Transverse colon (tissue), 4 donors: ENCODE results near the gene STXBP4. TPM values are rescaled to one million over a fixed set of nuclear protein-coding genes. Genes with fewer than 3 reads are reported as not detected.

Source experiments
- DNase-seq: peaks from one replicate; pipeline ENCODE4 v3.0.0-alpha.2; 2019
- H3K27ac ChIP-seq, 4 donors: fragments of 200-600 bp; sonication (generic); 2 replicates each; pipeline ENCODE4 v1.5.1; 2016 to 2018; ENCODE audit warnings: inconsistent platforms in 4 of 4
- H3K27me3 ChIP-seq: fragments of 200-600 bp; sonication (generic); 2 replicates; pipeline ENCODE4 v1.5.1; 2017; ENCODE audit warnings: inconsistent platforms
- H3K36me3 ChIP-seq, 4 donors: fragments of 200-600 bp; sonication (generic); 2 replicates each; pipeline ENCODE4 v1.5.1; 2017 to 2019; ENCODE audit warnings: inconsistent platforms in 4 of 4
- H3K4me1 ChIP-seq, 4 donors: fragments of 200-600 bp; sonication (generic); 2 replicates each; pipeline ENCODE4 v1.5.1; 2017 to 2020; ENCODE audit warnings: inconsistent platforms in 4 of 4
- H3K4me3 ChIP-seq, 4 donors: fragments of 200-600 bp; sonication (generic); 1 replicate in 1 of 4; 2 replicates in 3 of 4; pipeline versions ENCODE4 v1.5.1 to v1.6.1; 2017 to 2019; ENCODE audit warnings: inconsistent platforms in 4 of 4
- H3K9me3 ChIP-seq, 2 donors: fragments of 200-600 bp; sonication (generic); 2 replicates each; pipeline ENCODE4 v1.5.1; 2017 to 2019; ENCODE audit warnings: inconsistent platforms in 2 of 2
- EP300 ChIP-seq: sonication (generic); formaldehyde crosslinking; IDR thresholded peaks from one replicate; pipeline ENCODE4 v1.6.1; 2017; ENCODE audit warnings: antibody characterized with exemption, low read depth
- POLR2A ChIP-seq: fragments of 450-650 bp; IDR thresholded peaks from one replicate; pipeline ENCODE4 v1.6.1; 2016; ENCODE audit warnings: antibody characterized with exemption, mild to moderate bottlenecking, moderate library complexity
- POLR2AphosphoS5 ChIP-seq, 3 donors: sonication (generic); formaldehyde crosslinking; IDR thresholded peaks; one replicate each; pipeline ENCODE4 v1.6.1; 2016; ENCODE audit warnings: antibody characterized with exemption in 3 of 3
- WGBS, 2 donors: methylation state at CpG; one replicate each; pipeline ENCODE4 v1.1.5; 2018; ENCODE audit warnings: low coverage in 1 of 2; 5-methylcytosine and 5-hydroxymethylcytosine counted together
- in situ Hi-C, 4 donors: fragments of 200-750 bp; cut with MboI; loops; one replicate each; pipeline versions ENCODE4 v1.15.0 to v1.15.1; 2017; ENCODE audit warnings: low sequenced_read_pairs in 3 of 4, low pct_ligation_motif_present in 1 of 4, low pct_unique_long_range_greater_than_20kb in 1 of 4
- intact Hi-C: fragments of 100-400 bp; cut with DNase I; formaldehyde crosslinking; loops from one replicate; pipeline ENCODE4 v1.15.1; 2023; ENCODE audit warnings: low total_unique reads
- total RNA-seq, 4 donors: library from RNA; depleted of rRNA; stranded (reverse); fragments of >200 nt; gene quantifications; one replicate each; pipeline ENCODE4 v1.1.0, GENCODE V29; 2016
- TF ChIP-seq, protein P1 (sequence below), 5 experiments: fragments of 200-600 bp in 3 of 5; fragments of 450-650 bp in 2 of 5; sonication (generic) in 3 of 5; IDR thresholded peaks; 1 replicate in 2 of 5; 2 replicates in 3 of 5; pipeline ENCODE4 v1.5.1; 2016 to 2017; ENCODE audit warnings: antibody characterized with exemption in 5 of 5, inconsistent platforms in 3 of 5, mild to moderate bottlenecking in 2 of 5, moderate library complexity in 1 of 5

STXBP4 gene
- total RNA-seq, 4 donors from 2014 or later = 1.4 to 16.2 (median 4.4) TPM

DNA sequence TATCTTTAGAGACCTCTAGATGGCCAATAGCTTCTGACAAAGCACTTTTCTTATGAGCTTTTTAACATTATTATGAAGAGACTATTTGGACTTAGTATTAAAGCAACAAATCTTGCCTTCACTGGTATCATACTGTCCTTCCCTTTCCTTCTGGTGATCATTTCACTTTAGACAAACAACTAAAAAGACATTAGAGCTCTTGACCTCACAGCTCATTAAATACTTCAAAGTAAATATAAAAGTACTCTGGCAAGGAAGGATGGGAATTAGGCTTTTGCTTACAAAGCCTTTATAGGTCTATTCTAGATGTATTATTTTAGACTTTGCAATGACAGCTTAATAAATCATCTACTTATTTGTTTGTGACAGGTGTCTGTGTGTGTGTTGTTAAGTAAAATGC lies 11.1 kb downstream of the STXBP4 start:
- H3K4me3 ChIP-seq = no peak overlapping the region
- no peak for DNase-seq
- intact Hi-C loops = no loop called here
- in situ Hi-C loops = loop anchor here in 2 of 4 donors (25.0 kb wide), 2 partner anchors 533 to 783 kb away; partner anchors contain the start of genes SMIM36 (in 2 of the 2) and PCTP (in 1 of the 2)
- H3K9me3 ChIP-seq = peaks cover 6 to 10% of the 10 kb centered on the region in 2 donors
- no peaks in the 10 kb centered on the region for H3K27me3 ChIP-seq
- H3K36me3 ChIP-seq = no peaks in the 10 kb centered on the region
- no peaks in the 10 kb centered on the region for H3K4me1 ChIP-seq
- no peak overlapping the region for H3K27ac ChIP-seq
- no peak for TF ChIP-seq POLR2AphosphoS5 (IDR thresholded peaks at IDR 0.05)
- TF ChIP-seq, protein P1, sequence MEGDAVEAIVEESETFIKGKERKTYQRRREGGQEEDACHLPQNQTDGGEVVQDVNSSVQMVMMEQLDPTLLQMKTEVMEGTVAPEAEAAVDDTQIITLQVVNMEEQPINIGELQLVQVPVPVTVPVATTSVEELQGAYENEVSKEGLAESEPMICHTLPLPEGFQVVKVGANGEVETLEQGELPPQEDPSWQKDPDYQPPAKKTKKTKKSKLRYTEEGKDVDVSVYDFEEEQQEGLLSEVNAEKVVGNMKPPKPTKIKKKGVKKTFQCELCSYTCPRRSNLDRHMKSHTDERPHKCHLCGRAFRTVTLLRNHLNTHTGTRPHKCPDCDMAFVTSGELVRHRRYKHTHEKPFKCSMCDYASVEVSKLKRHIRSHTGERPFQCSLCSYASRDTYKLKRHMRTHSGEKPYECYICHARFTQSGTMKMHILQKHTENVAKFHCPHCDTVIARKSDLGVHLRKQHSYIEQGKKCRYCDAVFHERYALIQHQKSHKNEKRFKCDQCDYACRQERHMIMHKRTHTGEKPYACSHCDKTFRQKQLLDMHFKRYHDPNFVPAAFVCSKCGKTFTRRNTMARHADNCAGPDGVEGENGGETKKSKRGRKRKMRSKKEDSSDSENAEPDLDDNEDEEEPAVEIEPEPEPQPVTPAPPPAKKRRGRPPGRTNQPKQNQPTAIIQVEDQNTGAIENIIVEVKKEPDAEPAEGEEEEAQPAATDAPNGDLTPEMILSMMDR (IDR thresholded peaks at IDR 0.05) = no peak
- no peak for TF ChIP-seq POLR2A
- TF ChIP-seq EP300 = no peak

- TF ChIP-seq POLR2AphosphoS5 (IDR thresholded peaks at IDR 0.05) = no peak
- no peak for TF ChIP-seq EP300
- TF ChIP-seq POLR2A = no peak
- TF ChIP-seq, protein P1 (IDR thresholded peaks at IDR 0.05) = no peak
- H3K4me3 ChIP-seq = no peak overlapping the region
- H3K9me3 ChIP-seq = peaks cover 6 to 10% of the 10 kb centered on the region in 2 donors
- in situ Hi-C loops = loop anchor here in 2 of 4 donors (25.0 kb wide), 2 partner anchors 532 to 782 kb away; partner anchors contain the start of genes SMIM36 (in 2 of the 2) and PCTP (in 1 of the 2)
- no peaks in the 10 kb centered on the region for H3K4me1 ChIP-seq
- H3K36me3 ChIP-seq = no peaks in the 10 kb centered on the region
- 50 to 89% methylated on average over 3 of the region's 3 CpGs for WGBS, 2 donors
- intact Hi-C loops = no loop called here
- no peaks in the 10 kb centered on the region for H3K27me3 ChIP-seq
- H3K27ac ChIP-seq = no peak overlapping the region
- no peak for DNase-seq
Observed at GRCh38 chr17:54980375-54980774, 11.8 kb downstream of the STXBP4 start.

- TF ChIP-seq POLR2AphosphoS5 (IDR thresholded peaks at IDR 0.05) = no peak
- TF ChIP-seq, protein P1 (IDR thresholded peaks at IDR 0.05) = no peak
- no peak for TF ChIP-seq POLR2A
- TF ChIP-seq EP300 = no peak
- H3K9me3 ChIP-seq = peaks cover 6 to 10% of the 10 kb centered on the region in 2 donors
- no peaks in the 10 kb centered on the region for H3K27me3 ChIP-seq
- H3K36me3 ChIP-seq = peaks cover 0 to 5% (median 0%) of the 10 kb centered on the region in 4 donors
- H3K4me1 ChIP-seq = no peaks in the 10 kb centered on the region
- intact Hi-C loops (no loop called here), in situ Hi-C loops (loop anchor here in 2 of 4 donors (25.0 kb wide), 2 partner anchors 530 to 780 kb away; partner anchors contain the start of genes SMIM36 (in 2 of the 2) and PCTP (in 1 of the 2))
- H3K27ac ChIP-seq = no peak overlapping the region
- H3K4me3 ChIP-seq = no peak overlapping the region
- DNase-seq = no peak
Observed at GRCh38 chr17:54982399-54982798, 13.8 kb downstream of the STXBP4 start.

DNA sequence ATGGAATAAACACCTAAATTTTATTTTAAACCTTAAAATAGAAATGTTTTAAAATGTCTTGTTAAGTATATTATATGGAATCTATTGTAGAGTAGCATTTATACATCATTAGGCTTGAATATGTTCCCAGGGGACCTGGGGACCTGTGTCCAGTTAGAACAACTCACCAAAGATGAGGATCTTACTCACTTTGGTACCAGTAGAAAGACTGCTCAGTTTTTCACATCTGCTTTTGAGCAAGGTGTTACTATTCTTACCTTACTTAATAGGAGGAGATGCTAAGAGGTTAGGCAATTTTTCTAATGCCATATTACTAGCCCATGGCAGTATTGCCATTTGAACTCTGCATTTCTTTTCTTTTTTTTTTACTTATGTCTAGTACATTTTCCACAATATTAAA lies 14.7 kb downstream of the STXBP4 start:
- no peak for DNase-seq
- Histone ChIP-seq H3K27me3 (no peaks in the 10 kb centered on the region), H3K4me1 (no peaks in the 10 kb centered on the region), H3K27ac (no peak overlapping the region), H3K4me3 (no peak overlapping the region), H3K9me3 (peaks cover 6 to 10% of the 10 kb centered on the region in 2 donors), H3K36me3 (peaks cover 0 to 5% (median 0%) of the 10 kb centered on the region in 4 donors)
- in situ Hi-C loops = loop anchor here in 2 of 4 donors (25.0 kb wide), 2 partner anchors 529 to 779 kb away; partner anchors contain the start of genes SMIM36 (in 2 of the 2) and PCTP (in 1 of the 2)
- intact Hi-C loops = no loop called here
- TF ChIP-seq EP300 = no peak
- no peak for TF ChIP-seq POLR2A
- no peak for TF ChIP-seq POLR2AphosphoS5 (IDR thresholded peaks at IDR 0.05)
- TF ChIP-seq, protein P1 (IDR thresholded peaks at IDR 0.05) = no peak
